CD4-positive, alpha-beta T cell treated with Interleukin-6 at 100 ng/mL for 8 hours (primary cell): Measurements from ENCODE around the gene GIMAP6.
A peak's percentile ranks its signal among the peaks of the same experiment; 100 is the strongest.
"Not testable (repeated sequence)": the region's sequence is repeated elsewhere in the genome, so short reads cannot be mapped to it uniquely, and the experiment has no call there.

Source experiments
- DNase-seq: peaks from one replicate; pipeline ENCODE4 v3.0.0-alpha.2; 2020; ENCODE audit warnings: mixed read lengths, low spot score

GIMAP6 gene

GRCh38 chr7:150631866-150632864, at the start of gene GIMAP6:
Gene GIMAP6, minus strand, starts transcription at chr7:150632385. Its CDS starts 2,243 bp downstream, at chr7:150630142.
- peak; percentile 70 for DNase-seq

DNA sequence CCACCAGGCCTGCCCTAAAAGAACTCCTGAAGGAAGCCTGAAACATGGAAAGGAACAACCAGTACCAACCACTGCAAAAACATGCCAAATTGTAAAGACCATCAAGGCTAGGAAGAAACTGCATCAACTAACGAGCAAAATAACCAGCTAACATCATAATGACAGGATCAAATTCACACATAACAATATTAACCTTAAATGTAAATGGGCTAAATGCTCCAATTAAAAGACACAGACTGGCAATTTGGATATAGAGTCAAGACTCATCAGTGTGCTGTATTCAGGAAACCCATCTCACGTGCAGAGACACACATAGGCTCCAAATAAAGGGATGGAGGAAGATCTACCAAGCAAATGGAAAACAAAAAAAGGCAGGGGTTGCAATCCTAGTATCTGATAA, 48.2 kb upstream of the GIMAP6 start:
- not testable (repeated sequence) for DNase-seq

GRCh38 chr7:150678601-150679000, 46.4 kb upstream of the GIMAP6 start:
- not testable (repeated sequence) for DNase-seq

GRCh38 chr7:150676854-150677253, 44.7 kb upstream of the GIMAP6 start:
- peak; percentile 66 for DNase-seq

GRCh38 chr7:150676276-150676675, 44.1 kb upstream of the GIMAP6 start:
- DNase-seq = not testable (repeated sequence)

DNA sequence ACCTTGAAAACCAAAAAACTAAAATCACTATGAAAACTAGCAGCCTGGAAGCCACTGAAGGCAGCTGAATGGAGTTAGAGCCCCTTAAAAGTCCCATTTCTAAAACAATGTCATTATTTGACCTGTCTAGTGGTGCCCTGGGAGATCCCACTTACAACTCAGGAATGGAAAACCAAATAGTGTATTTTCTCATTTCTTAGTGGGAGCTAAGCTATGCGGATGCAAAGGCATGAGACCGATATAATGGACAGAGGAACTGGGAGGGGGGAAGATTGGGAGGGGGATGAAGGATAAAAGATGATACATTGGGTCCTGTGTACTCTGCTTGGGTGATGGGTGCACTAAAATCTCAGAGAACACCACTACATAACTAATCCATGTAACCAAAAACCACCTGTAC, 43.5 kb upstream of the GIMAP6 start:
- no peak for DNase-seq

- not testable (repeated sequence) for DNase-seq
Observed at GRCh38 chr7:150671798-150672585, 39.8 kb upstream of the GIMAP6 start.

GRCh38 chr7:150668977-150669376, 36.8 kb upstream of the GIMAP6 start:
- no peak for DNase-seq

DNA sequence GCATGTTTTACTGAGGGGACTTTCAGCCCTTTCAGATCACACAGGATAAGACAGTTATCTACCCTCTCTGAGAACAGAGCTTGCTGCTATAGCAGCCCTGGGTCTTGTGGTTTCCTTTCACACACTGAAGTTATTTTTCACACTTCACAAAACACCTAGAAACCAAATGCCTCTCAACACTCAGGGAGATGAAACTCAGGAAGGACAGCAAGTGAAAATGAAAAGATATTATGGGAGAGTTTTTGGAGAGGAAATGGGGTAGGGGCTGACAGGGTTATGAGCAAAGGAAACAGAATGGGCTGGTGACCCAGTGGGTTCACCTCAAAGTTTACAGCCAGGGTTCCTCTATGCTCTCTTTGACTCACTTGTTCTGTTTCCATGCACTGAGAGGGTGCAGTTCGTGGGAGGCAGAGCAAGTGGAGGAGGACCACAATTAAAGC, 36.3 kb upstream of the GIMAP6 start:
- peak; percentile 84 for DNase-seq

- no peak for DNase-seq
Observed at GRCh38 chr7:150666412-150666811, 34.2 kb upstream of the GIMAP6 start.

DNA sequence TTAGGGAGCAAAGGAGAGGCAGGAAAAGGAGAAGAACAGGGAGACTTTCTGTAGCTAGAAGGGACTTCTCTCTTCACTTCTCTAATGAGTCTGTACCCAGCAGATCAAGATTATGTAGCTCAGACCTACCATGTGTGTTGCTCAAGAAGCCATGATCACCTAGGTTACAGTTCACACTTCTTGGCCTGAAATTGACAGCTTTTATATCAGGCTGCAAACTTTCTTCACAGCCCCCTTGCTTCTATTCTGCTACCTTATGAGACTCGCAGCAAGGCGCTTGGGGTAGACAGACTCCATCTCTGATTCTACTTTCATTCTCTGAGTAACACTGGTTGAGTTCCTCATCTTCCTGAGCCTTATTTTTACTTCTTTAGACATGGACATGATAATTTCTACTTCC, 33.7 kb upstream of the GIMAP6 start:
- DNase-seq = no peak

DNA sequence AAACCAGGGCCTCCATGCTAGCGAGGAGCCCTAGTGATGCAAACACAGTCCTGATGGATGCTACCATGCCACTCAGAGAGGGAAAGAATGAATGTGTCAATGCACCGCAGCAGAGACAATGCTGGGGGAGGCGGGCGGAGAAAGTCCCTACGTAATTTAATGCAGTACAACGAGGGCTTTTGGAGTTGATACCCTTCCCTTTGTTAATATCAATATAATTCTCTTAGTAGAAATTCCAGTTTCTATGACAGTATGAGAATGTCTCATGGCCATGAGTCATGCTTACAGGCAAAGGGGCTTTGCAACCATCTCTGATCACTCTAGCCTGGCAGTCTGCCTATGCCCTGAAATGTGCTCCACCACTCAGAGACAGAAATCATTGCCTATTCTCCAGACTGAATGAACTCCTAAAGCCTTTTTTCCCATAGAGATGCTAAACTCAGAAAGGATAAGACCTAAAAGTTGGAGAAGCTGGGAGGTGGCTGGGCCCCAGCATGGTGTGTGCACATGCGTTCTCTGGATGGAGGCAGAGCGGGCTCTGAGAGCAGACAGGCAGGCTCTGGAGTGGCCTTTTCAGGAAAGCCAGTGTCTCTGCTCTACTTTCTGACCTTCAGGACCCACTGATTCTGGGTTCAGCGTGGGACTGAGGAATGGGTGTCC, 33.0 kb upstream of the GIMAP6 start:
- peak; percentile 45 for DNase-seq

DNA sequence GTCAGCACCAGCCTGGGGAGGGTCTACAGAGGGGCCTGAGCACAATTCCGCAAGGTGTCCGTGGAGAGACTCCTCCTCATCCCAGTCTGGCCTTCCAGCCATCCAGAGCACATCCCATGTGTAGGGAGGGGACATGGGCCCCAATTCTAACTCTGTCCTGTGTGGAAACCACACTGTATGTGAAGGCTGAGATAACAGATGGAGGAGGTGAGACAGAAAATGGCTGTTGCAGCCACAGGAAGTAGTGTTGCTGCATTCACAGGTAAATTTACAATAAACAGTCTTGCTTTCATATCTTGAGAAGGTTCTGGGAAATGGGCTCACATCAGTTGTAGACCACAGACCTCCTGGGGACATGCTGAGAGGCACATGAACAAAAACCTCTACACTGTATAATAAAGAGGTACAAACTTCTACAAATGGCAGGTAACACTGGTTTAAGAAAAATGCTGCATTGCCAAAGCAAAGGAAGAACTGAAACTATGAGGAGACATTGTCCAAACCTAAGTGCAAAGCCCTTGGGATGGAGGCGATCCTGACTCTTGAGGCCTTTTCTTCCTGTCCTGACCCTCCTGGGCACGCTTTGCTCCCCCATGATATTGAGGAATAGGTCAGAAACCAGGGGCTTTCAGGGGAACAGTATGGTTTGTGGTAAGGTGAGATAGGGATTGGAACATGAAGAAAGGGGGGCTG, 31.8 kb upstream of the GIMAP6 start:
- peak; percentile 78 for DNase-seq

GRCh38 chr7:150662821-150663220, 30.6 kb upstream of the GIMAP6 start:
- not testable (repeated sequence) for DNase-seq

- no peak for DNase-seq
Observed at GRCh38 chr7:150660939-150661613, 28.9 kb upstream of the GIMAP6 start.

- DNase-seq = no peak
Observed at GRCh38 chr7:150657526-150657925, 25.3 kb upstream of the GIMAP6 start.

DNA sequence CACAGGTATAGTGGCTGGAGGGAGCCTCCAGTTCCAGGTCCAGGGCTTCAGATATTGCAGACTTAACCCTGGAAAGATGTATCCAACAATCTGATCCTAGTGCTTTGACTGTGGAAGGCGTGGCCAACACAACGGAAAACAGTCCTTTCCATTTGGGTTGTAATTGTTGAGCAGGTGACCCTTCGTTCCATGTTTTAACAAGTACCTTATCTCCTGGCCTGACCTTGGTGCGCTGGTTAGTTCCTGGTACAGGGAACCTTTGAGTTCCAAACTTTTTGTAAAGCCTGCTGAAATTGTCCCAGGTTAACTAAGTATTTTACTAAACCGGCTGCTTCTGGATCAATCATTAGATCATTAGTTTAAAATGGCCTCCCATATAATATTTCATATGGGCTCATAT, 23.9 kb upstream of the GIMAP6 start:
- no peak for DNase-seq

GRCh38 chr7:150654692-150655091, 22.5 kb upstream of the GIMAP6 start:
- no peak for DNase-seq

GRCh38 chr7:150649080-150649385, 16.8 kb upstream of the GIMAP6 start:
- no peak for DNase-seq

DNA sequence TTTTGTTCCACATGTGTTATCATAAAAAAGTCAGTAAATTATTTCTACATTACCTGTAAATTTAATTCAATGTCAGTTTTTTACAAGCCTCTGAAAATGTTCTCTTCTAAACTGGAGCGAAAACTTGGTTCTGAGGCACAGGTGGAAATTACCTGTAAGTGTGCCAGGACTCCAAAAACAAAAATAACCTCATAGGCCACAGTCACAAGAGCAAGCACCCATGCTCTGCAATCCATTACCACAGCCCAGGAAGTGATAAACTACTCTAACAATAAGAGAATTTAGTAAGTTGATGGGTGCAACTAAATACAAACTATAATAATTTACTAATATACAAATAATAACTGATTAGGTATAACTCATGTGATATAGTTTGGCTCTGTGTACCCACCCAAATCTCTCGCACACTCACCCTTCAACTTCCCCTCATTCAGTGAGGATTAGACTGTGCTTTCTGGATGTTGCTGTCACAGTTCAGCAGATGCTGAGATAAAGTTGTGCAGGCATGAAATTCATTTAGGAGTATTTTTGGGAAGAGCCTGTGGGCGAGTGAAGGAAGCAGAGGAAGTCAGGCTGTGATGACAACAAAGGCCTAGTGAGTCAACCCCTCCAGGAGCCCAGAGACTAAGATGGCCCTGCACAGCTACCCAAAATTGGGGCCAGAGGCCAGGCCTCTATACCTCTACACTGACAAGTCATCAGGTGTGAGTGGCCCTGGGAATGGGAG, 16.3 kb upstream of the GIMAP6 start:
- DNase-seq = peak; percentile 52
